GM12874 (cell line): ENCODE results near the gene TENT4A.
A peak's percentile ranks its signal among the peaks of the same experiment; 100 is the strongest.

ENCODE experiments used
- CTCF ChIP-seq: IDR thresholded peaks from 2 replicates; pipeline ENCODE4 v1.5.1; 2011; ENCODE audit warnings: low read depth, mild to moderate bottlenecking, control low read depth, low read length, moderate library complexity; ENCODE audit not compliant: insufficient read depth

The TENT4A gene

GRCh38 chr5:6775571-6775970, 62.3 kb downstream of the TENT4A start:
- no peak for TF ChIP-seq CTCF

- TF ChIP-seq CTCF = peak; percentile 77
Measured at GRCh38 chr5:6780802-6781391, 67.7 kb downstream of the TENT4A start.

GRCh38 chr5:6781716-6782115, 68.5 kb downstream of the TENT4A start:
- no peak for TF ChIP-seq CTCF

GRCh38 chr5:6783787-6784186, 70.6 kb downstream of the TENT4A start:
- TF ChIP-seq CTCF = no peak

- TF ChIP-seq CTCF = no peak
Measured at GRCh38 chr5:6784481-6784880, 71.2 kb downstream of the TENT4A start.

GRCh38 chr5:6785161-6785860, 72.1 kb downstream of the TENT4A start:
- no peak for TF ChIP-seq CTCF

GRCh38 chr5:6785861-6786180, 72.6 kb downstream of the TENT4A start:
- TF ChIP-seq CTCF = no peak
